ENCODE results near the gene CREBBP.

The CREBBP gene

DNA sequence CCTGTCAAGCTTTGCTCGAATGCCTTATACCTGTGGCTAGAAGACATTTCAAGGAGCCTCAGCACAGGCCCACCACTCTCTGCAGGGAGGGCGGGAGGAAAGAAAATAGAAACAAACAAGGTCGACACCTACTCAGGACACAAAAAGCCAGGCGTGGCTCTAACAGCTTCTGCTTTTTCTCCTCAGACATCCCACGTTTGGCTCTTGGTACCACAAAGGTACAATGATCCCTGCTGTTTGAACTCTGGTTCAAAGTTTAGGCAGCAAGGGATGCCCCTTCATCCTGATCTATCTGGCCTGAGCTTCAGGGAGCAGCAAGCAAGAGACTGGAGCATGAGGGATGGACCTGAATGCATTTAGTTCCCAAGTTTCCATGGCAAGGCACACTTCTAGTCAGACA is 57.1 kb downstream of the CREBBP start:
- TF ChIP-seq CTCF (IDR thresholded peaks at IDR 0.05) = no peak
- no peak for TF ChIP-seq ZFX (IDR thresholded peaks at IDR 0.05; ENCODE audit: borderline replicate concordance)

GRCh38 chr16:3822366-3823045 is 58.0 kb downstream of the CREBBP start:
- H3K27ac ChIP-seq = no peak overlapping the region
- TF ChIP-seq CTCF (IDR thresholded peaks at IDR 0.05) (no peak), ZFX (IDR thresholded peaks at IDR 0.05; ENCODE audit: borderline replicate concordance) (no peak)

More for the DNA sequence above, 57.1 kb downstream of the CREBBP start:
- no peak overlapping the region for H3K27ac ChIP-seq

- TF ChIP-seq ZFX (IDR thresholded peaks at IDR 0.05; ENCODE audit: borderline replicate concordance) (no peak), CTCF (IDR thresholded peaks at IDR 0.05) (no peak)
- no peak overlapping the region for H3K27ac ChIP-seq
Measured at GRCh38 chr16:3821184-3821583, 59.3 kb downstream of the CREBBP start.

- H3K27ac ChIP-seq = no peak overlapping the region
- no peak for TF ChIP-seq ZFX (IDR thresholded peaks at IDR 0.05; ENCODE audit: borderline replicate concordance)
- TF ChIP-seq CTCF (IDR thresholded peaks at IDR 0.05) = no peak
Measured at GRCh38 chr16:3819746-3820724, 60.5 kb downstream of the CREBBP start.

DNA sequence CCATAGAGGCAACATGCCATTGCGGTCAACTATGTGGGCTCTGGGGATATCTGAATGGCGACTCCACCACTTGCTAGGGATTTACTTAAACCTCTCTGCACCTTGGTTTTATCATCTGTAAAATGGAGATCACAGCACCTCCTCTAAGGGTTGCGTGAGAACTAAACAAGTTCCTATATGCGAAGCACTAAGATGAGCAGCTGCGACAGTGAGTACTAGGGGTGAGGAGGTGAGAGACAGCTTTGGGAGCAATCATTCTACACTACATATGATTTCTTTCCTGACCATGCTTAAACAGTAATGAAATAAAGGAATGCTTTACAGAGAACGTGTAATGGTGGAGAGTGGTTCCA is 61.4 kb downstream of the CREBBP start:
- no peak overlapping the region for H3K27ac ChIP-seq

DNA sequence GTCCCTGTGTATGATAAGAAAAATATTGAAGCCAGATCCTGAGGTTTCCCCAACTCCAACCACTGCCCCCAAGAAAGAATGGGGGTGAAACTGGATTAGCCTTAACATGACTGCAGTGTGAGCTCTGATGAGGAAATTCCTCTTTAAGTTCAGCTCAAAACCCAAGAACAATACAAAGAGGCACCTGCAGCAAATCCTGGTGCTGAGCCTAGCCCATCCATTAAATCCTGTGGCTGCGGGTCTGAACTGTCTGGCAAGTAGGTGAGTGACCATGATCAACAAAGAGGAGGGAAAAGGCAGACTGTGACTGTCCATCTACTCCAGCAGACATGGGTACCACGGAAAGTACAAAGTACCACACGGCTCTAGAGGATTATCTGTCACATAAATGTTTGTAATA is 64.2 kb downstream of the CREBBP start:
- H3K27ac ChIP-seq = no peak overlapping the region
- TF ChIP-seq CTCF (IDR thresholded peaks at IDR 0.05) = no peak
- TF ChIP-seq ZFX (IDR thresholded peaks at IDR 0.05; ENCODE audit: borderline replicate concordance) = no peak

More for the DNA sequence above, 61.4 kb downstream of the CREBBP start:
- no peak for TF ChIP-seq CTCF (IDR thresholded peaks at IDR 0.05)
- no peak for TF ChIP-seq ZFX (IDR thresholded peaks at IDR 0.05; ENCODE audit: borderline replicate concordance)

DNA sequence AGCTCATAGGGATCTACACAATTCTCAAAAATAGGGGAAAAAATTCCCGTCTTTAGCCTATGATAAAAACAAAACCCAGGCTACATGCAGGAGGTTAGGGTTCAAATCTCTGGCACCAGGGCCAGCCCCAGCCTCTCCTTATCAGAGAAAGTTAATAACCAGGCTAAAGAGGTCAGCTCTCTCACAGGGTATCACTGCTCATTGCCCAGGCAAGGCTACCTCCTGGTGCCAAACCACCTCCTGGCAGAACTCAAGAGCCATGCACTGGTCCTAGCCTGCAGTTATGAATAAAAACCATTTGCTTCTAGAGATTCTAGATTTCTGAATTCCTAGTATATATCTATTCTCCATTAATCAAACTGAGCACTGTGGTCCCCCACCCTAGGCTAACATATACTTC is 65.8 kb downstream of the CREBBP start:
- no peak overlapping the region for H3K27ac ChIP-seq

More for the DNA sequence above, 65.8 kb downstream of the CREBBP start:
- TF ChIP-seq ZFX (IDR thresholded peaks at IDR 0.05; ENCODE audit: borderline replicate concordance) (no peak), CTCF (IDR thresholded peaks at IDR 0.05) (no peak)
